ENCODE measurements around the gene MYH10. TPM values are rescaled to one million over a fixed set of nuclear protein-coding genes. Genes with fewer than 3 reads are reported as not detected.

MYH10 gene
- total RNA-seq, 4 donors from 2014 or later: 29.3 to 50.0 (median 35.4) TPM

DNA sequence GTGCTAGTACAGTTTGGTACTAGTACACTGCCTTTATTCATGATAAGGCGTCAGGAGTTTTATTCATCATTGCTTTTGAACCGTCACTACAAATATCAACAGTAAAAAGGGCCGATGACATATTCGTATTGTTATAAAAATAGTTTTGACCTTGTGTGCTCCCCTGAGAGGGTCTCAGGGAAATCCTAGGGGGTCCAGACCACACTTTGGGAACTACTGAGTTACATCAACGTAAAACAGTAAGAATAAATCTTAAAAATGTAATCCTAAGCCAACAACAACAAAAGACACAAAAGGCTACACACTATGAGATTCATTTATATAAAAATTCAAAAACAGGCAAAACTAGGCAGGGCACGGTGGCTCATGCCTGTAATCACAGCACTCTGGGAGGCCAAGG lies 11.2 kb downstream of the MYH10 start:
- Histone ChIP-seq H3K4me3 (no peak overlapping the region), H3K4me1 (no peaks in the 10 kb centered on the region), H3K36me3 (peaks cover 0 to 3% (median 0%) of the 10 kb centered on the region in 3 donors), H3K27ac (no peak overlapping the region), H3K27me3 (no peaks in the 10 kb centered on the region), H3K9me3 (peaks cover 0 to 4% (median 0%) of the 10 kb centered on the region in 4 donors)
- WGBS, 2 donors: 52 to 57% methylated on average over 6 of the region's 6 CpGs
- DNase-seq (ENCODE audit: low spot score in 2 of 2): no peak
- TF ChIP-seq EP300 (IDR thresholded peaks at IDR 0.05): no peak

DNA sequence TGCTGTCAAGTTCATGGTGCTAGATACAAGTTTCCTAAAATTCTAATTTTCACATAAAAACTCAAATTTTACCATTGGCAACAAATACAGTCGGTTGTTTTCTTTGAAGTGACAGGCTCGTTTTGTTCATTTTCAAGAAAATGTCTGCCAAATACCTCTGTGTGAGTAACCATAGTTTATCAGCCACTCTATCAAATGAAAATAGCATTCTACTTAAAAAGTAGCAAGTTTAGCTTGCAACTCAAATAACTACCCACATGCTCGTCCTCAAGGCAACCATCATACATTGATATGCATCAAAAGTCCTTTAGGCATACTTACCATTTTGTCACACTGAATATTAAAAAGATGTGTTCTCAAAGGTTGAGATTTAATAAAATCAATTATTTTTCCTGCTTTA lies 11.7 kb downstream of the MYH10 start:
- no peaks in the 10 kb centered on the region for H3K27me3 ChIP-seq
- no peak overlapping the region for H3K4me3 ChIP-seq
- DNase-seq (ENCODE audit: low spot score in 2 of 2): no peak
- no peak overlapping the region for H3K27ac ChIP-seq
- peaks cover 0 to 3% (median 0%) of the 10 kb centered on the region in 3 donors for H3K36me3 ChIP-seq
- peaks cover 0 to 2% (median 0%) of the 10 kb centered on the region in 4 donors for H3K4me1 ChIP-seq
- TF ChIP-seq EP300 (IDR thresholded peaks at IDR 0.05) (no peak), POLR2A (IDR thresholded peaks at IDR 0.05) (no peak)
- TF ChIP-seq, protein P1, sequence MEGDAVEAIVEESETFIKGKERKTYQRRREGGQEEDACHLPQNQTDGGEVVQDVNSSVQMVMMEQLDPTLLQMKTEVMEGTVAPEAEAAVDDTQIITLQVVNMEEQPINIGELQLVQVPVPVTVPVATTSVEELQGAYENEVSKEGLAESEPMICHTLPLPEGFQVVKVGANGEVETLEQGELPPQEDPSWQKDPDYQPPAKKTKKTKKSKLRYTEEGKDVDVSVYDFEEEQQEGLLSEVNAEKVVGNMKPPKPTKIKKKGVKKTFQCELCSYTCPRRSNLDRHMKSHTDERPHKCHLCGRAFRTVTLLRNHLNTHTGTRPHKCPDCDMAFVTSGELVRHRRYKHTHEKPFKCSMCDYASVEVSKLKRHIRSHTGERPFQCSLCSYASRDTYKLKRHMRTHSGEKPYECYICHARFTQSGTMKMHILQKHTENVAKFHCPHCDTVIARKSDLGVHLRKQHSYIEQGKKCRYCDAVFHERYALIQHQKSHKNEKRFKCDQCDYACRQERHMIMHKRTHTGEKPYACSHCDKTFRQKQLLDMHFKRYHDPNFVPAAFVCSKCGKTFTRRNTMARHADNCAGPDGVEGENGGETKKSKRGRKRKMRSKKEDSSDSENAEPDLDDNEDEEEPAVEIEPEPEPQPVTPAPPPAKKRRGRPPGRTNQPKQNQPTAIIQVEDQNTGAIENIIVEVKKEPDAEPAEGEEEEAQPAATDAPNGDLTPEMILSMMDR (IDR thresholded peaks at IDR 0.05): no peak
- H3K9me3 ChIP-seq: peaks cover 0 to 4% (median 0%) of the 10 kb centered on the region in 4 donors
- WGBS, 2 donors: 85 to 90% methylated on average over 3 of the region's 3 CpGs

DNA sequence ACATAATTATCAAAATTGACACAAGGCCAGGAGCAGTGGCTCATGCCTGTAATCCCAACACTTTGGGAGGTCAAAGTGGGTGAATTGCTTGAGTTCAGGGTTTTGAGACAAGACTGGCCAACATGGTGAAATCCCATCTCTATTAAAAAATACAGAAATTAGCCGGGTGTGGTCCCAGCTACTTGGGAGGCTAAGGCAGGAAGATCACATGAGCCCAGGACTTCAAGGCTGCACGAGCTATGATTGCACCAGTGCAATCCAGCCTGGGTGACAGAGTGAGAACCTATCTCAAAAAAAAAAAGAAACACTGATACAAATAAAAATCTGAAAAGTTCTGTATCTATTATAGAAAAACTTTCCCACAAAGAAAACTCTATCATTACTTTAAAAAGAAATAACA lies 15.5 kb downstream of the MYH10 start:
- H3K9me3 ChIP-seq: peaks cover 0 to 4% (median 0%) of the 10 kb centered on the region in 4 donors
- H3K4me3 ChIP-seq: no peak overlapping the region
- H3K27me3 ChIP-seq: no peaks in the 10 kb centered on the region
- peaks cover 0 to 3% (median 0%) of the 10 kb centered on the region in 4 donors for H3K4me1 ChIP-seq
- TF ChIP-seq EP300 (IDR thresholded peaks at IDR 0.05) (no peak), POLR2A (IDR thresholded peaks at IDR 0.05) (no peak)
- TF ChIP-seq, protein P1 (IDR thresholded peaks at IDR 0.05): no peak
- WGBS, 2 donors: 77 to 88% methylated on average over 2 of the region's 2 CpGs
- H3K27ac ChIP-seq: no peak overlapping the region
- DNase-seq (ENCODE audit: low spot score in 2 of 2): no peak
- H3K36me3 ChIP-seq: peaks cover 0 to 3% (median 0%) of the 10 kb centered on the region in 3 donors

DNA sequence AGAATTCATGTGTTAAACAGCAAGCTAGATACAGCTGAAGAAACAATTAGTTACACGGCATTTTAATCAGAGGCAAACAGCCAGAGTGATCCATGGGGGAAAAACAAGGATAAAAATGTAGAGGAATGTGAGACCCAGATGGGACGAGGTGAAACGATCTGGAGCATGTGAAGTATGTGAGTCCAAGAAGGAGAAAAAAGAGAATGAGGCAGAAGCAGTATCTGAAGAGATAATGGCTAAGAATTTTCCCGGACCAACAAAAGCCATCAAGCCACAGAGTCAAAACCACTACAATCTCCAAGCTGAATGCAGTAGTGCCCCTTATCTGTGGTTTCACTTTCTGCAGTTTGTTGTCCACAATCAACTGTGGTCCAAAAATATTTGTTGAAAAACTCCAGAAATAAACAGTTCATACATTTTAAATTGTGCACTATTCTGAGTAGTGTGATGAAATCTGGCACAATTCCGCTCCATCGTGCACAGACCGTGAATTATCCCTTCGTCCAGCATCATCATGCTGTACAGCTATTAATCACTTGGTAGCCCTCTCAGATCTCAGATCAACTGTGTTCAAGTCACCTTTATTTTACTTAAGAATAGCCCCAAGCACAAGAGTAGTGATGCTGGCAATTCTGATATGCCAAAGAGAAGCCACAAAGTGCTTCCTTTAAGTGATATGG lies 18.8 kb downstream of the MYH10 start:
- TF ChIP-seq, protein P1 (IDR thresholded peaks at IDR 0.05): no peak
- no peak for TF ChIP-seq POLR2A (IDR thresholded peaks at IDR 0.05)
- TF ChIP-seq EP300 (IDR thresholded peaks at IDR 0.05): no peak
- H3K9me3 ChIP-seq: peaks cover 0 to under 1% (median 0%) of the 10 kb centered on the region in 4 donors
- no peaks in the 10 kb centered on the region for H3K27me3 ChIP-seq
- no peak for DNase-seq (ENCODE audit: low spot score in 2 of 2)
- 67 to 76% methylated on average over 8 of the region's 8 CpGs for WGBS, 2 donors
- no peak overlapping the region for H3K27ac ChIP-seq
- no peak overlapping the region for H3K4me3 ChIP-seq
- H3K36me3 ChIP-seq: no peaks in the 10 kb centered on the region
- H3K4me1 ChIP-seq: peaks cover 0 to 14% (median 0%) of the 10 kb centered on the region in 4 donors

DNA sequence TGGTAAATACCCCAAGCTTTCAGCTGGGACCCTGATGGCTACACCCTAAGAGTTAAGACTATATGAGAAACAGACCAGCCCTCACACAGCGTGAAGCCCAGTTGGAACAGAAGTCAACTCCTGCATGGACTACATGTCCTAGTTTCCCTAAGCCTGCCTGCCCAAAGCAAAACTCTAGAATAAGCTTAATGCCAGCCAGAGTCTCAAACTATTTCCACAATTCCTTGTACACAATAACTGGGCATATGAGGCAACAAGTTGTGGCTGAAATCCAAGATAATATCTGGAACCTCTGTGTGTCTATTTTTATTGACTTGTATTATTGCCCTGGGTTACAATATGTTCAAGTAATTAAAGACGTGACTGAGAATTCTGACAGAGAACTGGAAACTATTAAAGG lies 19.4 kb downstream of the MYH10 start:
- Histone ChIP-seq H3K9me3 (no peaks in the 10 kb centered on the region), H3K36me3 (no peaks in the 10 kb centered on the region), H3K27me3 (no peaks in the 10 kb centered on the region), H3K4me1 (peaks cover 0 to 21% (median 0%) of the 10 kb centered on the region in 4 donors), H3K27ac (no peak overlapping the region), H3K4me3 (no peak overlapping the region)
- 42 to 48% methylated on average over 2 of the region's 2 CpGs for WGBS, 2 donors
- DNase-seq (ENCODE audit: low spot score in 2 of 2): no peak
- TF ChIP-seq POLR2A (IDR thresholded peaks at IDR 0.05) (no peak), EP300 (IDR thresholded peaks at IDR 0.05) (no peak)
- TF ChIP-seq, protein P1 (IDR thresholded peaks at IDR 0.05): no peak
